SK-N-SH (cell line): Measurements from ENCODE around the gene TBXA2R. TPM values are rescaled to one million over a fixed set of nuclear protein-coding genes. Genes with fewer than 3 reads are reported as not detected.

ENCODE experiments used
- CTCF ChIA-PET: fragments of 300-600, 350-600 bp; formaldehyde crosslinking; extraction: SDS; loops from one replicate; lab custom pipeline; 2021; lab: Yijun Ruan, JAX
- POLR2A ChIA-PET: fragments of 350-600 bp; sonication (Branson Sonifier 250); formaldehyde crosslinking; extraction: SDS; loops from one replicate; lab custom pipeline; 2020; ENCODE audit warnings: antibody characterized with exemption, inconsistent platforms; lab: Yijun Ruan, JAX
- DNase-seq: peaks from one replicate; pipeline ENCODE4 v3.0.0; 2012
- H2AFZ ChIP-seq: fragments of 200-600 bp; sonication (generic); 2 replicates; pipeline ENCODE4 v1.8.1; 2016; ENCODE audit warnings: antibody characterized with exemption, mild to moderate bottlenecking, low read depth
- H3F3A ChIP-seq: fragments of 200-600 bp; sonication (generic); replicated peaks from 2 replicates; pipeline ENCODE3; 2016; ENCODE audit warnings: antibody characterized with exemption, mild to moderate bottlenecking; ENCODE audit not compliant: insufficient read depth
- H3K27ac ChIP-seq, 2 experiments: fragments of 200-500 bp in 1 of 2; fragments of 200-600 bp in 1 of 2; sonication (Bioruptor generic) in 1 of 2; sonication (generic), shearing (Covaris generic) in 1 of 2; 2 replicates each; pipeline versions ENCODE4 v1.5.1 to v1.6.1; 2014 to 2016; ENCODE audit warnings: low read depth in 2 of 2, inconsistent platforms in 1 of 2, low read length in 1 of 2, mild to moderate bottlenecking in 1 of 2, mixed read lengths in 1 of 2
- H3K27me3 ChIP-seq: fragments of 200-600 bp; sonication (generic), shearing (Covaris generic); 2 replicates; pipeline ENCODE4 v1.6.1; 2016; ENCODE audit warnings: mixed run types; ENCODE audit not compliant: insufficient read depth
- H3K36me3 ChIP-seq, 2 experiments: fragments of 200-500 bp in 1 of 2; fragments of 200-600 bp in 1 of 2; sonication (Bioruptor generic) in 1 of 2; sonication (generic) in 1 of 2; replicated peaks in 1 of 2; 2 replicates each; pipeline versions ENCODE3 to v1.5.1; 2014 to 2016; ENCODE audit warnings: low read length in 1 of 2, mild to moderate bottlenecking in 1 of 2; ENCODE audit not compliant: insufficient read depth in 2 of 2, control insufficient read depth in 1 of 2
- H3K4me1 ChIP-seq, 2 experiments: fragments of 200-500 bp in 1 of 2; fragments of 200-600 bp in 1 of 2; sonication (Bioruptor generic) in 1 of 2; sonication (generic), shearing (Covaris generic) in 1 of 2; 2 replicates each; pipeline versions ENCODE4 v1.5.1 to v1.6.1; 2014 to 2016; ENCODE audit warnings: low read depth in 1 of 2, low read length in 1 of 2, mixed run types in 1 of 2; ENCODE audit not compliant: insufficient read depth in 2 of 2, control insufficient read depth in 1 of 2
- H3K4me2 ChIP-seq: fragments of 200-600 bp; sonication (generic), shearing (Covaris generic); 2 replicates; pipeline ENCODE4 v1.6.1; 2017; ENCODE audit warnings: mixed run types
- H3K4me3 ChIP-seq, 2 experiments: fragments of 200-500 bp in 1 of 2; fragments of 200-600 bp in 1 of 2; sonication (Bioruptor generic) in 1 of 2; sonication (generic), shearing (Covaris generic) in 1 of 2; 2 replicates each; pipeline versions ENCODE4 v1.5.1 to v1.8.1; 2014 to 2016; ENCODE audit warnings: low read depth in 2 of 2, inconsistent platforms in 1 of 2, low read length in 1 of 2, mild to moderate bottlenecking in 1 of 2, mixed read lengths in 1 of 2, moderate library complexity in 1 of 2
- H3K79me2 ChIP-seq: fragments of 200-600 bp; sonication (generic); 2 replicates; pipeline ENCODE4 v1.8.1; 2017; ENCODE audit warnings: mild to moderate bottlenecking; ENCODE audit not compliant: insufficient read depth
- H3K9ac ChIP-seq: fragments of 200-600 bp; sonication (generic); 2 replicates; pipeline ENCODE4 v1.6.1; 2017; ENCODE audit warnings: mixed run types
- H3K9me2 ChIP-seq: fragments of 200-600 bp; sonication (generic); 2 replicates; pipeline ENCODE4 v1.6.1; 2017; ENCODE audit warnings: mixed run types
- H3K9me3 ChIP-seq: fragments of 200-600 bp; sonication (generic); 2 replicates; pipeline ENCODE4 v1.6.1; 2017; ENCODE audit warnings: mixed run types, mild to moderate bottlenecking, moderate library complexity
- H4K20me1 ChIP-seq: fragments of 200-600 bp; sonication (generic); 2 replicates; pipeline ENCODE4 v1.6.1; 2017; ENCODE audit warnings: mild to moderate bottlenecking, mixed run types; ENCODE audit not compliant: insufficient read depth
- ELF1 ChIP-seq: IDR thresholded peaks from 2 replicates; pipeline ENCODE4 v1.4.0; 2012
- EP300 ChIP-seq, 2 experiments: IDR thresholded peaks; 2 replicates each; pipeline versions ENCODE4 v1.4.0 to v1.6.1; 2012; ENCODE audit warnings: borderline replicate concordance in 1 of 2, low read depth in 1 of 2, low read length in 1 of 2
- FOXM1 ChIP-seq: IDR thresholded peaks from 2 replicates; pipeline ENCODE4 v1.4.0; 2012; ENCODE audit warnings: low read depth, mild to moderate bottlenecking
- GABPA ChIP-seq: IDR thresholded peaks from 2 replicates; pipeline ENCODE4 v1.4.0; 2012; ENCODE audit warnings: low read depth, mild to moderate bottlenecking
- GATA2 ChIP-seq: sonication (generic); formaldehyde crosslinking; IDR thresholded peaks from 2 replicates; pipeline ENCODE4 v1.5.0; 2020; ENCODE audit warnings: mild to moderate bottlenecking, missing genetic modification reagents
- JUND ChIP-seq: IDR thresholded peaks from 2 replicates; pipeline ENCODE4 v1.4.0; 2012
- MEF2A ChIP-seq: IDR thresholded peaks from 2 replicates; pipeline ENCODE4 v1.4.0; 2012; ENCODE audit warnings: low read depth, borderline replicate concordance
- MXI1 ChIP-seq: IDR thresholded peaks from 2 replicates; pipeline ENCODE4 v1.6.1; 2012; ENCODE audit warnings: mild to moderate bottlenecking, low read depth, low read length, improper control_type of control experiment
- RCOR1 ChIP-seq: fragments of 150-350 bp; IDR thresholded peaks from 2 replicates; pipeline ENCODE4 v1.6.1; 2017; ENCODE audit warnings: antibody characterized with exemption, low read length
- RFX5 ChIP-seq: IDR thresholded peaks from 2 replicates; pipeline ENCODE4 v1.6.1; 2012; ENCODE audit warnings: mild to moderate bottlenecking, improper control_type of control experiment, low read length
- SIN3A ChIP-seq: IDR thresholded peaks from 2 replicates; pipeline ENCODE4 v1.6.1; 2012; ENCODE audit warnings: low read depth, mild to moderate bottlenecking, low read length, moderate library complexity, borderline replicate concordance
- TAF1 ChIP-seq: IDR thresholded peaks from 2 replicates; pipeline ENCODE4 v1.6.1; 2012; ENCODE audit warnings: low read depth, mild to moderate bottlenecking, low read length, moderate library complexity, borderline replicate concordance
- TCF12 ChIP-seq: IDR thresholded peaks from 2 replicates; pipeline ENCODE4 v1.4.0; 2012
- TEAD4 ChIP-seq: IDR thresholded peaks from 2 replicates; pipeline ENCODE4 v1.4.0; 2012; ENCODE audit warnings: mild to moderate bottlenecking, borderline replicate concordance; ENCODE audit not compliant: insufficient read depth
- YY1 ChIP-seq: IDR thresholded peaks from 2 replicates; pipeline ENCODE4 v1.4.0; 2012; ENCODE audit warnings: low read depth, mild to moderate bottlenecking
- WGBS: methylation state at CpG from one replicate; pipeline ENCODE4 v1.1.6; 2017; ENCODE audit warnings: low lambda C conversion rate; 5-methylcytosine and 5-hydroxymethylcytosine counted together
- polyA plus RNA-seq, 3 experiments: library from polyadenylated mRNA; depleted of rRNA; stranded (reverse); fragments of >200 nt; gene quantifications; 2 replicates each; pipeline ENCODE4 v1.2.3, GENCODE V29; 2012
- TF ChIP-seq, protein P1 (sequence below): IDR thresholded peaks from 2 replicates; pipeline ENCODE4 v1.6.1; 2012; ENCODE audit warnings: mild to moderate bottlenecking, low read depth, low read length, moderate library complexity
- TF ChIP-seq, protein P2 (sequence below): IDR thresholded peaks from 2 replicates; pipeline ENCODE4 v1.4.0; 2012; ENCODE audit warnings: low read depth, borderline replicate concordance

TBXA2R gene
- polyA plus RNA-seq, 1 of the 3 experiments (the other 2 are of a cell fraction), result 0.92 TPM

- Histone ChIP-seq H3K36me3 (peaks cover 0 to 15% of the 10 kb centered on the region in 2 experiments), H3F3A (peaks cover 7% of the 10 kb centered on the region), H3K79me2 (peaks cover 57% of the 10 kb centered on the region), H3K4me1 (peaks cover 3 to 15% of the 10 kb centered on the region in 2 experiments; a peak in 1 of 4 replicates), H3K27ac (no peak overlapping the region), H3K27me3 (no peaks in the 10 kb centered on the region), H3K4me2 (no peak overlapping the region), H3K9me3 (no peaks in the 10 kb centered on the region), H2AFZ (no peak overlapping the region), H4K20me1 (peaks cover 11% of the 10 kb centered on the region; the same call in 1 of the 2 replicates), H3K4me3 (no peak overlapping the region), H3K9ac (no peak overlapping the region), H3K9me2 (no peaks in the 10 kb centered on the region)
- TF ChIP-seq SIN3A (no peak), GABPA (no peak), MXI1 (no peak)
- TF ChIP-seq, protein P1, sequence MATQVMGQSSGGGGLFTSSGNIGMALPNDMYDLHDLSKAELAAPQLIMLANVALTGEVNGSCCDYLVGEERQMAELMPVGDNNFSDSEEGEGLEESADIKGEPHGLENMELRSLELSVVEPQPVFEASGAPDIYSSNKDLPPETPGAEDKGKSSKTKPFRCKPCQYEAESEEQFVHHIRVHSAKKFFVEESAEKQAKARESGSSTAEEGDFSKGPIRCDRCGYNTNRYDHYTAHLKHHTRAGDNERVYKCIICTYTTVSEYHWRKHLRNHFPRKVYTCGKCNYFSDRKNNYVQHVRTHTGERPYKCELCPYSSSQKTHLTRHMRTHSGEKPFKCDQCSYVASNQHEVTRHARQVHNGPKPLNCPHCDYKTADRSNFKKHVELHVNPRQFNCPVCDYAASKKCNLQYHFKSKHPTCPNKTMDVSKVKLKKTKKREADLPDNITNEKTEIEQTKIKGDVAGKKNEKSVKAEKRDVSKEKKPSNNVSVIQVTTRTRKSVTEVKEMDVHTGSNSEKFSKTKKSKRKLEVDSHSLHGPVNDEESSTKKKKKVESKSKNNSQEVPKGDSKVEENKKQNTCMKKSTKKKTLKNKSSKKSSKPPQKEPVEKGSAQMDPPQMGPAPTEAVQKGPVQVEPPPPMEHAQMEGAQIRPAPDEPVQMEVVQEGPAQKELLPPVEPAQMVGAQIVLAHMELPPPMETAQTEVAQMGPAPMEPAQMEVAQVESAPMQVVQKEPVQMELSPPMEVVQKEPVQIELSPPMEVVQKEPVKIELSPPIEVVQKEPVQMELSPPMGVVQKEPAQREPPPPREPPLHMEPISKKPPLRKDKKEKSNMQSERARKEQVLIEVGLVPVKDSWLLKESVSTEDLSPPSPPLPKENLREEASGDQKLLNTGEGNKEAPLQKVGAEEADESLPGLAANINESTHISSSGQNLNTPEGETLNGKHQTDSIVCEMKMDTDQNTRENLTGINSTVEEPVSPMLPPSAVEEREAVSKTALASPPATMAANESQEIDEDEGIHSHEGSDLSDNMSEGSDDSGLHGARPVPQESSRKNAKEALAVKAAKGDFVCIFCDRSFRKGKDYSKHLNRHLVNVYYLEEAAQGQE, result no peak
- peak; percentile 8 for DNase-seq
- CTCF ChIA-PET, result no interaction called here
- WGBS, result 99% methylated on average over 9 of the region's 9 CpGs
- POLR2A ChIA-PET, result no interaction called here
These were observed 54.9 kb downstream of the TBXA2R start for GRCh38 chr19:3551792-3552095.

GRCh38 chr19:3550947-3551791 is 55.5 kb downstream of the TBXA2R start:
- CTCF ChIA-PET, result interaction anchor here (1.1 kb wide), 1 partner anchor 35 kb away, joined by 4 read pairs; no protein-coding TSS in a partner anchor
- Histone ChIP-seq H2AFZ (no peak overlapping the region), H3K4me1 (peaks cover 3 to 9% of the 10 kb centered on the region in 2 experiments; a peak in 1 of 4 replicates), H4K20me1 (peaks cover 10% of the 10 kb centered on the region; the same call in 1 of the 2 replicates), H3K36me3 (peaks cover 0 to 19% of the 10 kb centered on the region in 2 experiments), H3K4me3 (no peak overlapping the region), H3K9me3 (no peaks in the 10 kb centered on the region)
- TF ChIP-seq RCOR1 (no peak), MEF2A (no peak), FOXM1 (no peak), JUND (no peak), GATA2 (CRISPR knock-in tag) (no peak), ELF1 (no peak), EP300 (IDR thresholded peaks at IDR 0.05; ENCODE audit: borderline replicate concordance in 1 of 2, low read depth in 1 of 2, low read length in 1 of 2) (no peak), TAF1 (no peak), YY1 (no peak), RFX5 (no peak), GABPA (no peak), TCF12 (no peak), TEAD4 (no peak)
- TF ChIP-seq, protein P2, sequence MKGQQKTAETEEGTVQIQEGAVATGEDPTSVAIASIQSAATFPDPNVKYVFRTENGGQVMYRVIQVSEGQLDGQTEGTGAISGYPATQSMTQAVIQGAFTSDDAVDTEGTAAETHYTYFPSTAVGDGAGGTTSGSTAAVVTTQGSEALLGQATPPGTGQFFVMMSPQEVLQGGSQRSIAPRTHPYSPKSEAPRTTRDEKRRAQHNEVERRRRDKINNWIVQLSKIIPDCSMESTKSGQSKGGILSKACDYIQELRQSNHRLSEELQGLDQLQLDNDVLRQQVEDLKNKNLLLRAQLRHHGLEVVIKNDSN, result no peak
- TF ChIP-seq, all 33 proteins: peak for 0
- Histone ChIP-seq H3K79me2 (peaks cover 51% of the 10 kb centered on the region), H3K27ac (no peak overlapping the region), H3K9ac (no peak overlapping the region), H3K27me3 (no peaks in the 10 kb centered on the region), H3F3A (peaks cover 7% of the 10 kb centered on the region), H3K4me2 (no peak overlapping the region), H3K9me2 (no peaks in the 10 kb centered on the region)
- WGBS, result 97% methylated on average over 16 of the region's 34 CpGs
- peak; percentile 17 for DNase-seq
- POLR2A ChIA-PET, result no interaction called here
